ENCODE data around the gene NADK2.

NADK2 gene

GRCh38 chr5:36161361-36161760 lies 80.4 kb downstream of the NADK2 start:
- DNase-seq (ENCODE audit: low spot score): no peak

GRCh38 chr5:36160617-36161016 lies 81.1 kb downstream of the NADK2 start:
- DNase-seq (ENCODE audit: low spot score): no peak

- no peak for DNase-seq (ENCODE audit: low spot score)
Observed at GRCh38 chr5:36158144-36158543, 83.6 kb downstream of the NADK2 start.

DNA sequence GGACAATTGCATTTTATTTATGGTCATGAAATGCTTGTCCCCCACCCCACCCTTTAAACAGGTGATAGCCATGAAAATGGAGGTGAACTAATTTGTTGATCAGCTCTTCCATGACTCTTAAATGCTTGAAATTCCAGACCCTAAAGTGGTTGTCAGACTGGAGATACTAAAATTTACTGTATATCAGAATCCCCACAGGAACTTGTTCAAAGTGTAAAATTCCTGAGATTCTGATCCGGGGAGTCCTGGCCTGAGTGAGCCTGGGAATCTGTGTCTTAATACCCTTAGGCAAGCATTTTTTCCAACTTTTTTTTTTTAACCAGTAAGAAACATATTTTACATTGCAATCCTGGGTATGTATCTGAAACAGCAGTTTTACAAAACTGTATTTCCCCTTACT lies 85.1 kb downstream of the NADK2 start:
- no peak for DNase-seq (ENCODE audit: low spot score)

DNA sequence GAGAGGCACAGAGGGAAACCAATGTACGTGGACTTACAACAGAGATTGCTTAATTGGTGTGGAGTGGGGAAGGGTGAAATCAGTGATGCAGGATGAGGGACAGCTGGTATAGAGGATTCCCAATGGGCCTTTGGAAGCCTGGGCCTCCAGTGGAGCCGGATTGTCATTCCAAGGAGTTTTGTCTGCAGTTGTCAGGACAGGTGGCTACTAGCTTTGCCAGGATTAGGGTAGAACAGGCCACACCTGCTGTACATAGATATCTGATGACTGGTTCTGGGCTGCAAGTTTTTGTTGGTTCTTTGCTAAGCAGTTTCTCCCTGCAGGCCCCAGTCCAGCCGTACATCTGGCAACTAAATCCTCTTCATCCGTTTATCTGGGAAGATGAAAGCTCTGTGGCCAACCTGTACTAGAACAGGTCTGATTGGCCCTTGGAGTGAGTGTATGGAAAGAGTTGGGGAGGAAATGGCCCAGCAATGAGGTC lies 85.6 kb downstream of the NADK2 start:
- no peak for DNase-seq (ENCODE audit: low spot score)

DNA sequence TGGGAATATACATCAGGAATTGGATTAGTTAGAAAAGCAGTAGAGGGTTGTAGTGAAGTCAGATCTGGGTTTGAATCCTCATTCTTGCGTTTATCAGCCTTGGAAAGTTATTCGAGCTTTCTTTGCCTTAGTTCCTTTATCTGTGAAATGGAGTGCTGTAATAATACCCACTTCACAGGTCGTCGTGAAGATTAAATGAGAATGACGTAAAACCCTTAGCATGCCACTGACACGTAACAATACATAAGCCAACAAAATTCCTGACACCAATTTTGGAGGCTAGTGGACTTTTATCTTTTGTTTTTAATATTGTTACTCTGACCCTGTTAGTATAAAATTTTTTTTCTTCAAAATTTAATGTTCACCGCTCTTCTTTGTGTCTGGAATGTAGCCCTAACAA lies 86.4 kb downstream of the NADK2 start:
- no peak for DNase-seq (ENCODE audit: low spot score)

GRCh38 chr5:36153726-36154125 lies 88.0 kb downstream of the NADK2 start:
- DNase-seq (ENCODE audit: low spot score): no peak

- no peak for DNase-seq (ENCODE audit: low spot score)
Observed at GRCh38 chr5:36153298-36153677, 88.4 kb downstream of the NADK2 start.

DNA sequence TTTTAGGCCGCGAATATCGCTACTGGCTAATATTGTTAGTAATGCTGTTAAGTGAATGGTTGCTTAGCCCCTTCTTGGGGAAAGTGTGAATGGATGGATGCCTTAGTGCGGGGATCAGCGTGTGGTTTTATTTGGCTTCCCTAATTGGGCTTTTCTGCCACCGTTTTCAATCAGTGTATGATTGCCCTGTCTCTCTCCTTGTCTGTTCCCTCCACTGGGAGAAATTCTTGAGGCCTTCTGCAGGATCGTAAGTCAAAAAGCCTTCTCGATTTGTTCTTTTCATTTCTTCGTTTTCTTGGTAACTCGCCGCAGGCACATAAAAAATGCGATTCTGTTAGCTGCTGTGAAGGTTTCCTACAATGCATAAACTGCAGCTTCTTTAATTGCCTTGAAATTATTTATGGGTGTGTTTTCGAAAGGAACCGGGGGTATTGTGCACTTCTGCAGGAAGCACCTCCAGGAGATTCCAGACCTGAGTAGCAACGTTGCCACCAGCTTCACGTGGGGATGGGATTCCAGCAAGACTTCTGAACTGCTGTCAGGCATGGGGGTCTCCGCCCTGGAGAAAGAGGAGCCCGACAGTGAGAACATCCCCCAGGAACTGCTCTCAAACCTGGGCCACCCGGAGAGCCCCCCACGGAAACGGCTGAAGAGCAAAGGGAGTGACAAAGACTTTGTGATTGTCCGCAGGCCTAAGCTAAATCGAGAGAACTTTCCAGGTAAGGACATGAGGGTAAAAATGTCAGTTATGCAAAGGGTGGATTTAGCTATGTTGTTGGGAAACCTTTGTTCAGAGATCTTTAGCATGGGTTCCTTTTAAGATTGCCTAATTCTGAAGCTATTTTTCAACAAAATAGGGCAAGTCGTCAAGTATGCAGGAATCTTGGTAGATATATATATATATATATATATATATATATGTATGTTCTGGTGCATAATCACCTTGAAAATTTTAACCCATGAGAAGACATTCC lies 89.1 kb downstream of the NADK2 start:
- DNase-seq (ENCODE audit: low spot score): no peak

- peak; percentile 96 for DNase-seq (ENCODE audit: low spot score)
Observed at GRCh38 chr5:36151434-36152323, 90.0 kb downstream of the NADK2 start, which contains the start of the genes LMBRD2 and SKP2. LMBRD2 (minus strand) TSS chr5:36151887; CDS start chr5:36143349, 8,538 bp downstream. SKP2 (plus strand) TSS chr5:36152111; CDS start chr5:36152263, 152 bp downstream.

- DNase-seq (ENCODE audit: low spot score): peak; percentile 16
Observed at GRCh38 chr5:36150676-36151433, 90.9 kb downstream of the NADK2 start.

DNA sequence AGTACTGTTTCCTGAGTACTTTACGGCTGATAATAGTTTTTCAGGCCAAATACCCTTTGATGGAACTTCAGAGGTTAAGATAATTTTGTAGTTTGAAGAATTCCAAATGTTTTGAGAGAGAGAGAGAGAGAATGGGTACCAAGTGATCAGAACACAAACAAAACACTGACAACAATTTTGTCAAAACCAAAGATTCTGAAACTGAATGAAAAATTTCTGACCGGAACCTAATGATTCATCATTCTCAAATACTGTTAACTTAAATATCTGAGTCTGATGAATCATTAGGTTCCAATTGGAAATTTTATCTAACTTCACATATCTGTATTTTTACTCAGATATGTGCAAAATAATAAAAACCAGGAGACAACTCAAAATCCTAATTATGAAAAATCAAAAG lies 94.0 kb downstream of the NADK2 start:
- DNase-seq (ENCODE audit: low spot score): no peak

DNA sequence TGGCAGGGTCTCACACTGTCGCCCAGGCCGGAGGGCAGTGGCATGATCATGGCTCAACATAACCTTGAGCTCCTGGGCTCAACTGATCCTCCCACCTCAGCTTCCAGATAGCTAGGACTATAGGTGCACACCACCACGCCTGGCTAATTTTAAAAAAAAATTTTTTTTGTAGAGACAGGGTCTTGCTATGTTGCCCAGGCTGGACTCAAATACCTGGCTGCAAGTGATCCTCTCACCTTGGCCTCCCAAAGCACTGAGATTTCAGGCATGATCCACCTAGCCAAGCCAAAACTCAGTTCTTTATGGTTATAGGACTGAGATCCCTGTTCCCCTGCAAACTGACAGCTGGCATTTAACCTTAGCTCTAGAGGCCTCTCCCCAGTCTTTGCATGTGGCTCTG lies 95.3 kb downstream of the NADK2 start:
- DNase-seq (ENCODE audit: low spot score): no peak

GRCh38 chr5:36145311-36145710 lies 96.4 kb downstream of the NADK2 start:
- DNase-seq (ENCODE audit: low spot score): no peak
